Mucosa of rectum (tissue), 2 donors: ENCODE data around the gene PSME3.
"Not testable (repeated sequence)": the region's sequence is repeated elsewhere in the genome, so short reads cannot be mapped to it uniquely, and the experiment has no call there.

Source experiments
- H3K27ac ChIP-seq, 2 donors: one replicate each; pipeline ENCODE4 v1.7.0; 2013; ENCODE audit warnings: inconsistent platforms in 2 of 2, low read depth in 2 of 2, low read length in 2 of 2
- H3K27me3 ChIP-seq, 2 donors: one replicate each; pipeline ENCODE4 v1.7.0; 2013; ENCODE audit warnings: low read length in 2 of 2; ENCODE audit not compliant: control insufficient read depth in 2 of 2, insufficient read depth in 2 of 2
- H3K36me3 ChIP-seq, 2 donors: one replicate each; pipeline ENCODE4 v1.7.0; 2013; ENCODE audit warnings: low read length in 2 of 2; ENCODE audit not compliant: control insufficient read depth in 2 of 2, insufficient read depth in 2 of 2
- H3K4me1 ChIP-seq, 2 donors: one replicate each; pipeline ENCODE4 v1.7.0; 2013; ENCODE audit warnings: low read length in 2 of 2, mild to moderate bottlenecking in 1 of 2; ENCODE audit not compliant: control insufficient read depth in 2 of 2, insufficient read depth in 2 of 2
- H3K4me3 ChIP-seq, 2 donors: one replicate each; pipeline ENCODE4 v1.7.0; 2013; ENCODE audit warnings: low read length in 2 of 2
- H3K9ac ChIP-seq, 2 donors: one replicate each; pipeline ENCODE4 v1.7.0; 2013; ENCODE audit warnings: low read length in 2 of 2, low read depth in 1 of 2, mild to moderate bottlenecking in 1 of 2
- H3K9me3 ChIP-seq, 2 donors: one replicate each; pipeline ENCODE4 v1.7.0; 2013; ENCODE audit warnings: low read length in 2 of 2; ENCODE audit not compliant: control insufficient read depth in 2 of 2
- donor health status: healthy.
- donor health status: Normal muscosa, but diverticular disease.

Gene PSME3

GRCh38 chr17:42856093-42856492 is 22.9 kb downstream of the PSME3 start:
- not testable (repeated sequence) for H3K27ac ChIP-seq, H3K9me3 ChIP-seq, H3K27me3 ChIP-seq, H3K9ac ChIP-seq, H3K36me3 ChIP-seq, H3K4me3 ChIP-seq, H3K4me1 ChIP-seq

GRCh38 chr17:42856516-42856915 is 23.3 kb downstream of the PSME3 start:
- H3K4me1 ChIP-seq, H3K27ac ChIP-seq, H3K9me3 ChIP-seq, H3K9ac ChIP-seq, H3K4me3 ChIP-seq, H3K27me3 ChIP-seq, H3K36me3 ChIP-seq: not testable (repeated sequence)

- Histone ChIP-seq H3K27ac (no peak overlapping the region), H3K36me3 (no peaks in the 10 kb centered on the region), H3K4me3 (no peak overlapping the region), H3K27me3 (peaks cover 0 to 4% of the 10 kb centered on the region in 2 donors), H3K4me1 (peaks cover 3 to 4% of the 10 kb centered on the region in 2 donors), H3K9ac (no peak overlapping the region), H3K9me3 (no peaks in the 10 kb centered on the region)
These were observed 24.2 kb downstream of the PSME3 start for GRCh38 chr17:42857389-42857788.

GRCh38 chr17:42865638-42866094 is 32.5 kb downstream of the PSME3 start:
- H3K4me1 ChIP-seq, result peaks cover 0 to 7% of the 10 kb centered on the region in 2 donors
- no peak overlapping the region for H3K4me3 ChIP-seq
- no peaks in the 10 kb centered on the region for H3K9me3 ChIP-seq
- H3K27me3 ChIP-seq, result peaks cover 4 to 9% of the 10 kb centered on the region in 2 donors
- no peak overlapping the region for H3K27ac ChIP-seq
- H3K36me3 ChIP-seq, result no peaks in the 10 kb centered on the region
- H3K9ac ChIP-seq, result no peak overlapping the region

GRCh38 chr17:42866216-42866615 is 33.0 kb downstream of the PSME3 start:
- no peak overlapping the region for H3K9ac ChIP-seq
- no peaks in the 10 kb centered on the region for H3K36me3 ChIP-seq
- H3K4me3 ChIP-seq, result no peak overlapping the region
- H3K9me3 ChIP-seq, result no peaks in the 10 kb centered on the region
- H3K4me1 ChIP-seq, result peaks cover 0 to 7% of the 10 kb centered on the region in 2 donors
- no peak overlapping the region for H3K27ac ChIP-seq
- H3K27me3 ChIP-seq, result peaks cover 4 to 9% of the 10 kb centered on the region in 2 donors

- H3K36me3 ChIP-seq, result no peaks in the 10 kb centered on the region
- no peaks in the 10 kb centered on the region for H3K9me3 ChIP-seq
- peaks cover 0 to 7% of the 10 kb centered on the region in 2 donors for H3K4me1 ChIP-seq
- H3K27me3 ChIP-seq, result peaks cover 4 to 9% of the 10 kb centered on the region in 2 donors
- no peak overlapping the region for H3K4me3 ChIP-seq
- no peak overlapping the region for H3K27ac ChIP-seq
- no peak overlapping the region for H3K9ac ChIP-seq
These were observed 33.7 kb downstream of the PSME3 start for GRCh38 chr17:42866631-42867575.

- H3K27me3 ChIP-seq, H3K27ac ChIP-seq, H3K4me1 ChIP-seq, H3K4me3 ChIP-seq, H3K36me3 ChIP-seq, H3K9ac ChIP-seq, H3K9me3 ChIP-seq: not testable (repeated sequence)
These were observed 34.6 kb downstream of the PSME3 start for GRCh38 chr17:42867694-42868261.

- no peak overlapping the region for H3K4me3 ChIP-seq
- peaks cover 0 to 7% of the 10 kb centered on the region in 2 donors for H3K4me1 ChIP-seq
- H3K36me3 ChIP-seq, result no peaks in the 10 kb centered on the region
- no peak overlapping the region for H3K27ac ChIP-seq
- no peaks in the 10 kb centered on the region for H3K9me3 ChIP-seq
- H3K27me3 ChIP-seq, result peaks cover 4 to 9% of the 10 kb centered on the region in 2 donors
- no peak overlapping the region for H3K9ac ChIP-seq
These were observed 35.1 kb downstream of the PSME3 start for GRCh38 chr17:42868338-42868737.

GRCh38 chr17:42871647-42872046 is 38.5 kb downstream of the PSME3 start:
- Histone ChIP-seq H3K36me3 (no peaks in the 10 kb centered on the region), H3K9me3 (no peaks in the 10 kb centered on the region), H3K27ac (no peak overlapping the region), H3K4me3 (no peak overlapping the region), H3K4me1 (peaks cover 0 to 5% of the 10 kb centered on the region in 2 donors), H3K27me3 (peaks cover 0 to 2% of the 10 kb centered on the region in 2 donors), H3K9ac (no peak overlapping the region)

GRCh38 chr17:42872251-42872965 is 39.2 kb downstream of the PSME3 start:
- Histone ChIP-seq H3K4me1 (no peaks in the 10 kb centered on the region), H3K36me3 (no peaks in the 10 kb centered on the region), H3K27ac (no peak overlapping the region), H3K4me3 (no peak overlapping the region), H3K27me3 (peaks cover 5 to 7% of the 10 kb centered on the region in 2 donors), H3K9me3 (no peaks in the 10 kb centered on the region), H3K9ac (no peak overlapping the region)
